GM12874 (cell line): Measurements from ENCODE around the gene CDPF1.

ENCODE experiments used
- TF ChIP-seq, protein P1 (sequence below): IDR thresholded peaks from 2 replicates; pipeline ENCODE4 v1.5.1; 2011; ENCODE audit warnings: low read depth, mild to moderate bottlenecking, control low read depth, low read length, moderate library complexity; ENCODE audit not compliant: insufficient read depth

The CDPF1 gene

DNA sequence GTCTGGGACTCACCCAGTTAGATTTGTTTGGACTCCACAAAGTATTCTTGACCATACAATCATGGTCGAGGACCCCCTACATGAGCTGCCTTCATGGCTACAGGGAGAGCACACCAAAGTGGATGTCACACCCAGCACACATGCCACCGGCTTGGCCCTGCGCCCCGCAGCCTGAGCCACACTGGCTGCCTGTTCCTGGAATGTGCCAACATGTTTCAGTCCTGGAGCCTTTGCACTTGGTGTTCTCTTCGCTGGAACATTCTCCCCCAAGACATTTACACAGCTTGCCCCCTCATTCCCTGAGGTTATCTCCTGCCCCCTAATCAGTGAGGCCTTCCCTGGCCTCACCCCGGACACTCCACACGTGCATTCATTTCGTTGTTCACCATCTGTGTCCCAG, 53.8 kb downstream of the CDPF1 start:
- TF ChIP-seq, protein P1, sequence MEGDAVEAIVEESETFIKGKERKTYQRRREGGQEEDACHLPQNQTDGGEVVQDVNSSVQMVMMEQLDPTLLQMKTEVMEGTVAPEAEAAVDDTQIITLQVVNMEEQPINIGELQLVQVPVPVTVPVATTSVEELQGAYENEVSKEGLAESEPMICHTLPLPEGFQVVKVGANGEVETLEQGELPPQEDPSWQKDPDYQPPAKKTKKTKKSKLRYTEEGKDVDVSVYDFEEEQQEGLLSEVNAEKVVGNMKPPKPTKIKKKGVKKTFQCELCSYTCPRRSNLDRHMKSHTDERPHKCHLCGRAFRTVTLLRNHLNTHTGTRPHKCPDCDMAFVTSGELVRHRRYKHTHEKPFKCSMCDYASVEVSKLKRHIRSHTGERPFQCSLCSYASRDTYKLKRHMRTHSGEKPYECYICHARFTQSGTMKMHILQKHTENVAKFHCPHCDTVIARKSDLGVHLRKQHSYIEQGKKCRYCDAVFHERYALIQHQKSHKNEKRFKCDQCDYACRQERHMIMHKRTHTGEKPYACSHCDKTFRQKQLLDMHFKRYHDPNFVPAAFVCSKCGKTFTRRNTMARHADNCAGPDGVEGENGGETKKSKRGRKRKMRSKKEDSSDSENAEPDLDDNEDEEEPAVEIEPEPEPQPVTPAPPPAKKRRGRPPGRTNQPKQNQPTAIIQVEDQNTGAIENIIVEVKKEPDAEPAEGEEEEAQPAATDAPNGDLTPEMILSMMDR: no peak

DNA sequence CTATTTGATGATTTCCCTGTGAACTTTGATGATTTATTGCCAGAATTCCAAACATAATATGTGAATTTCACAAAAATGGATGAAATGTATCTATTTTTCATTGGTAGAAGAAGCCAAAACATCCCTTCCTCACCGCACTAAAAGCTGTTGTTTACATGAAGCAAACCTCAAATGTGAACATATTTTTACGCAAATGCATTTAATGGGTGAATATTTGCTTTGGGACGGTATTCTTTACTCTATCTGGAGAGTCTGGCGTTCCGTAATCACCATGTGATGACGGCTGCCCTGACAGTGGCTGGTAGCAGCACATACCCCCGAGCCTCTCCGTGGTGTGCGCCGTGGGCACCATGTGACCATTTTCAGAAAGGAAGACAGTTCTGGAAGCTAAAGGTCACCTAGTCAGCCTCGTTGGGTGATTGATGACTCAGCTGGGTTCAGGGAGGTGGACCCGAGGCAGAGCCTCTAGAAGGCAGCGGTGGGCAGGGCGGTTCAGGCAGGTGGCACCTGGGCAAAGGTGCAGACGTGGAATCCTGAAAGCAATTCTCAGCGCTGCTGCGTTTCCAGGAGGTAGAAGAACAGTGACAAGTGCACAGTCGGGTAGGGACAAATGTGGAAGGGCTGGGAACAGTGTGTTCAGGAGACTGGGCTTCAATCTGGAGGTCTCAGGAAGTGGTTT, 54.5 kb downstream of the CDPF1 start:
- TF ChIP-seq, protein P1: no peak
